ENCODE results near the gene KISS1R.
"Not testable (repeated sequence)": the region's sequence is repeated elsewhere in the genome, so short reads cannot be mapped to it uniquely, and the experiment has no call there.

Gene KISS1R

DNA sequence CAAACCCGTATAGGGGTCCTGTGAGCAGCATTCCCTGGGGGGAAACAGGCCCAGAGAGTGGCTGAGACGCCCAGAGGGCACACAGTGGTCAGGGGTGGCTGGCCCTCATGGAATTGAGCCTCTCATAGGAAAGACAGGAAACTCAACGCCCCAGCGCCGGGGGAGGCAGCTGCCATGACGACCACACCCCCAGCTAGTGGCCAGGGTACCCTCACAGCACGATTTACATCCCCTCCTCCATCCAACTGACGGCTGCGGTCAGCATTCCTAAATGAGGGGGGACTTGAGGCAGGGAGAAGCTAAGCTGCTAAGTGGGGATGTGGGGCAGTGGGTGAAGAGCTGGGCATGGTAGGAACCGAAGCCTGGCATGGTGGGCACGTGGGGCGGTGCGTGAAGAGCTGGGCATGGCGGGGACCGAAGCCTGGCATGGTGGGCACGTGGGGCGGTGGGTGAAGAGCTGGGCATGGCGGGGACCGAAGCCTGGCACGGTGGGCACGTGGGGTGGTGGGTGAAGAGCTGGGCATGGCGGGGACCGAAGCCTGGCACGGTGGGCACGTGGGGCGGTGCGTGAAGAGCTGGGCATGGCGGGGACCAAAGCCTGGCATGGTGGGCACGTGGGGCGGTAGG, 34.1 kb upstream of the KISS1R start:
- DNase-seq = no peak

DNA sequence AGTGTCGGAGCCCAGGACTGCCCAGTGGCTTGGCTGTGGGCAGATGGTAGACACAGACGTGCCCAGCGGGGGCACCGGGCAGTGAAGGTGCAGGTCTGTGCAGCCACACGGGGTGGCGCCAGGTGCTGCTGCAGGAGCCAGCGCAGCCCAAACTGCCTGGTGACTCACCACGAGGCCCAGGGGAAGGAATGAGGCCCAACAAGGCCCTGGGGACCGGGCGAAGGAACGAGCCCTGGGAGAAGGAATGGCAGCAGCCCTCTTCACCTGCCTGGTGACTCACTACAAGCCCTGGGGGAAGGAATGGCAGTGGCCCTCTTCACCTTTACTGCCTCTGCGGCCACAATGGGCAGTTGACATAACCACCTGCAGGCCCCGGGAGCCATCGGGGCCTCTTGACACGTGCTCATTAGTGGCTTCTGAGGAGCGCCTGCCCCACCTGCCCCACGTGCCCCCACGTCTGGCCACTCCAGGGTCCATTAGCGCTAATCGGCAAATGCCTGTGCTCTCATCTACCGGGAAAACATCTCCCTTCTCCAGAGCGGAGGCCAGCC, 33.4 kb upstream of the KISS1R start:
- DNase-seq = no peak

GRCh38 chr19:884420-885211, 32.5 kb upstream of the KISS1R start:
- DNase-seq = no peak

DNA sequence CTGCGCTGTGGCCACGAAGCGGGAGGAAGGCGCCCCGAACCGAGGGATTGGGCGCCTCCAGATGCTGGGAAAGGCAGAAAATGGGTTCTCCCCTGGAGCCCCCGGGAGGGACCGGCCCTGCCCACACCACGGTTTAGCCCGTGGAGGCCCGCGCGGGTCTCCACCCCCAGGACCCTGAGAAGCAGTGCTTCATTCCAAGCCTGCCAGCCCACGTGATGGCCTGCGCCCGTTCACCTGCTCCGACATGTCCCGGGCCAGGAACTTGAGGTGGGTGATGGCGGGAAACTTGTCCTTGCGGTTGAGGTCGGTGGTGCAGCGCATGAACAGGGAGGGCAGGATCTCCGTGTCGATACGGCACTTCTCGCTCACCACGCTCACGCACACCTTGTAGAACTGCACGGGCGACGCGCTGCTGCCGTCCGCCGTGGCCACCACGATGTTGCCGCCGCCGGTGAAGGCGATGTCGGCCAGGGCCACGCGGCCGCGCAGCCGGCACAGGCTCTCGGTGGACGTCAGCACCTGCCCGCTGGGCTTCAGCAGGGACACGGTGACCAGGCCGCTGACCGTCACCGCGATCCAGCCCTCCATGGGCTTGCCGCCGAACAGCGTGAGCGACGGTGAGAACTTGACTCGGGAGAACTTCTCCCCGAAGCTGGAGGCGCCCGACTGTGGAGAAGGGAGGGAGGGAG, 31.5 kb upstream of the KISS1R start:
- no peak for DNase-seq

- DNase-seq = no peak
Measured at GRCh38 chr19:887072-887471, 30.1 kb upstream of the KISS1R start.

- DNase-seq = no peak
Measured at GRCh38 chr19:887599-887998, 29.5 kb upstream of the KISS1R start.

GRCh38 chr19:888581-889385, 28.4 kb upstream of the KISS1R start:
- no peak for DNase-seq

- no peak for DNase-seq
Measured at GRCh38 chr19:889662-890295, 27.4 kb upstream of the KISS1R start.

GRCh38 chr19:890831-891230, 26.3 kb upstream of the KISS1R start:
- DNase-seq = no peak

- not testable (repeated sequence) for DNase-seq
Measured at GRCh38 chr19:891421-892200, 25.5 kb upstream of the KISS1R start.

GRCh38 chr19:892243-892893, 24.8 kb upstream of the KISS1R start:
- no peak for DNase-seq

DNA sequence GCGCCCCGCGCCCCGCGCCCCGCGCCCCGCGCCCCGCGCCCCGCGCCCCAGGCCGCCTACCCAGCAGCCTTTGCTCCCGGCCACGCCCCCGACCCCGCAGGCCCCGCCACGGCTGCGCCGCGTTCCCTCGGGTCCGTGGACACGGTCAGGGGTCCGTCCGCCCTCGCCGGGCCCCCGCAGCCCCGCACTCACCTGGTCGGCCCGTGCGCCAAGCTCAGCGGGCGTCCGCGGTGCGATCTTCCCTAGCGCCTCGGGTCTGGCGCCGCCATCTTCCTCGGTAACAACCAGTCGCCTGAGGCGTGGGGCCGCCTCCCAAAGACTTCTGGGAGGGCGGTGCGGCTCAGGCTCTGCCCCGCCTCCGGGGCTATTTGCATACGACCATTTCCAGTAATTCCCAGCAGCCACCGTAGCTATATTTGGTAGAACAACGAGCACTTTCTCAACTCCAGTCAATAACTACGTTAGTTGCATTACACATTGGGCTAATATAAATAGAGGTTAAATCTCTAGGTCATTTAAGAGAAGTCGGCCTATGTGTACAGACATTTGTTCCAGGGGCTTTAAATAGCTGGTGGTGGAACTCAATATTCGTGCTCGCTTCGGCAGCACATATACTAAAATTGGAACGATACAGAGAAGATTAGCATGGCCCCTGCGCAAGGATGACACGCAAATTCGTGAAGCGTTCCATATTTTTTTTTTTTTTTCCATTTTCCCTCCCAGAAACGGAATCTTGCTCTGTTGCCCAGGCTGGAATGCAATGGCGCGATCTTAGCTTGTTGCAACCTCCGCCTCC, 24.0 kb upstream of the KISS1R start, which contains the start of the genes MED16 and RNU6-9:
Gene MED16, minus strand, starts transcription at position 294 of the 796 bp plus-strand sequence. CDS start 2,056 bp downstream, outside the sequence.
Gene RNU6-9, plus strand, starts transcription at position 591 of the 796 bp plus-strand sequence.
- peak; percentile 92 for DNase-seq

GRCh38 chr19:896434-896833, 20.7 kb upstream of the KISS1R start:
- DNase-seq = no peak

- no peak for DNase-seq
Measured at GRCh38 chr19:896999-897398, 20.1 kb upstream of the KISS1R start.

GRCh38 chr19:897442-898039, 19.6 kb upstream of the KISS1R start:
- no peak for DNase-seq

DNA sequence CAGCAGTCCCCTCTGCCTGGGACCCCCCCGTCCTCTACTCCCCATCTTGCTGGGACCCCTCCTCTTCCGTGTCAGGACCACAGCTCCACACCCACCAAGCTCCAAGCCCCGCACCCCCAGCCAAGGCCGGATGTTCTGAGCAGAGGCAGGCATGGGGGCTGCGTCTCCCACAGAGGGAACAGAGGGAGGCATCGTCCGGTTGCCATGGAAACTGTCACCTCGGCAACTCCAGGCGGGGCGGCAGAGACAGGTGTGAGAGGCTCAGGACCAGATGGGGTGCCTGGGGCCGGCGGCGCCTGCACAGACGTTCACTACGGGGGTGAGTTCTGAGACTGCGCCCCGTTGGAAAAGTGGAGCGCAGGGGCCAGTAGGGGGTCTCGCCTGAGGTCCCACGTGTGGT, 18.5 kb upstream of the KISS1R start:
- peak; percentile 72 for DNase-seq

GRCh38 chr19:899336-900042, 17.6 kb upstream of the KISS1R start:
- DNase-seq = no peak

GRCh38 chr19:900043-900301, 17.2 kb upstream of the KISS1R start:
- no peak for DNase-seq

Measured in NCI-H1105 treated with DMSO at 0.1 percent for 48 hours (cell line).